ENCODE data around the gene FGD5.

GRCh38 chr3:14792691-14793121 is 26.1 kb upstream of the FGD5 start:
- no peak for TF ChIP-seq CTCF (IDR thresholded peaks at IDR 0.05)
- no peak for TF ChIP-seq POLR2A (IDR thresholded peaks at IDR 0.05)
- TF ChIP-seq POLR2AphosphoS5 (IDR thresholded peaks at IDR 0.05) = no peak
